ENCODE data around the gene EXOC3L4.
A peak's percentile ranks its signal among the peaks of the same experiment; 100 is the strongest.

EXOC3L4 gene

DNA sequence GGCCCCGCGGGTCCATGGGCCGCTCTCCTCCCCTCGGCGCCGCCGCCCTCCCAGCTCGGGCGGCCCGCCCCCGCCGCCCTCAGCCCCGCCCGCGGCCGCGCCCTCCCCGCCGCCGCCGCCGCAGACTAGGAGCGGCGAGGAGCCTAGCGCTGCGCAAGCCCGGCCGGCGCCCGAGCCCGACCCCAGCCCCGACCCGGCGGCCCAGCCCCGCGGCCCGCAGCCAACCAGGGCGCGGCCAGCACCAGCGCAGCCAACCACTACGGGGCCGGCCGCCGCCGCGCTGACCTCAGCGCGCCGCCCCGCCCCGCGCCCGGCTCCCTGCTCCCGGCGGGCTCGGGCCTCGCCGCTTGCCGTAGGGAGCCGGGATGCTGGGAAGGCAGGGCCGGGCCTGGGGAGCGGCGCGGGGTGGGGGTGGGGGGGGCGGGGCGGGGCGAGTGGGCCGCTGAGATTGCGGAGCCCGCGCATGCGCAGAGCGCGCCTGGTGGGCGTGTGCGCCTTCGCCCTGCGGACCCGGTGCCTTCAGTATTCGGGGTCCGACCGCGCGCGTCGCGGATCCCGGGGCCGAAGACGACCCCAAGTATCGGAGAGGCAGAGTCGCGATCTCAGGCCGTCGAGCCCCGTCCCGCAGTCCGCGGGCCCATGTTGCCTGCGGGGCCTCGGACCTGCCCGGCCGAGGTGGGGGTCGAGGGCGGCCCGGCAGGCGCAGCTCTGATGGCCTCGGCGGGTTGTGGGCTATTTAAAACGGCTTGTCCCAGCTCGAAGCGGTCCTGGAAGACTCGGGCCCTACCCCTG lies 37.0 kb upstream of the EXOC3L4 start, which contains the start of gene CDC42BPB:
TSS of gene CDC42BPB (minus strand) at position 178 of the 792 bp plus-strand sequence. CDS start 376 bp downstream, outside the sequence.
- peak within 1 kb of the TSS; percentile 94 for H3K27ac ChIP-seq
- TF ChIP-seq, protein P1, sequence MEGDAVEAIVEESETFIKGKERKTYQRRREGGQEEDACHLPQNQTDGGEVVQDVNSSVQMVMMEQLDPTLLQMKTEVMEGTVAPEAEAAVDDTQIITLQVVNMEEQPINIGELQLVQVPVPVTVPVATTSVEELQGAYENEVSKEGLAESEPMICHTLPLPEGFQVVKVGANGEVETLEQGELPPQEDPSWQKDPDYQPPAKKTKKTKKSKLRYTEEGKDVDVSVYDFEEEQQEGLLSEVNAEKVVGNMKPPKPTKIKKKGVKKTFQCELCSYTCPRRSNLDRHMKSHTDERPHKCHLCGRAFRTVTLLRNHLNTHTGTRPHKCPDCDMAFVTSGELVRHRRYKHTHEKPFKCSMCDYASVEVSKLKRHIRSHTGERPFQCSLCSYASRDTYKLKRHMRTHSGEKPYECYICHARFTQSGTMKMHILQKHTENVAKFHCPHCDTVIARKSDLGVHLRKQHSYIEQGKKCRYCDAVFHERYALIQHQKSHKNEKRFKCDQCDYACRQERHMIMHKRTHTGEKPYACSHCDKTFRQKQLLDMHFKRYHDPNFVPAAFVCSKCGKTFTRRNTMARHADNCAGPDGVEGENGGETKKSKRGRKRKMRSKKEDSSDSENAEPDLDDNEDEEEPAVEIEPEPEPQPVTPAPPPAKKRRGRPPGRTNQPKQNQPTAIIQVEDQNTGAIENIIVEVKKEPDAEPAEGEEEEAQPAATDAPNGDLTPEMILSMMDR (conservative IDR thresholded peaks at IDR 0.05), result no peak

DNA sequence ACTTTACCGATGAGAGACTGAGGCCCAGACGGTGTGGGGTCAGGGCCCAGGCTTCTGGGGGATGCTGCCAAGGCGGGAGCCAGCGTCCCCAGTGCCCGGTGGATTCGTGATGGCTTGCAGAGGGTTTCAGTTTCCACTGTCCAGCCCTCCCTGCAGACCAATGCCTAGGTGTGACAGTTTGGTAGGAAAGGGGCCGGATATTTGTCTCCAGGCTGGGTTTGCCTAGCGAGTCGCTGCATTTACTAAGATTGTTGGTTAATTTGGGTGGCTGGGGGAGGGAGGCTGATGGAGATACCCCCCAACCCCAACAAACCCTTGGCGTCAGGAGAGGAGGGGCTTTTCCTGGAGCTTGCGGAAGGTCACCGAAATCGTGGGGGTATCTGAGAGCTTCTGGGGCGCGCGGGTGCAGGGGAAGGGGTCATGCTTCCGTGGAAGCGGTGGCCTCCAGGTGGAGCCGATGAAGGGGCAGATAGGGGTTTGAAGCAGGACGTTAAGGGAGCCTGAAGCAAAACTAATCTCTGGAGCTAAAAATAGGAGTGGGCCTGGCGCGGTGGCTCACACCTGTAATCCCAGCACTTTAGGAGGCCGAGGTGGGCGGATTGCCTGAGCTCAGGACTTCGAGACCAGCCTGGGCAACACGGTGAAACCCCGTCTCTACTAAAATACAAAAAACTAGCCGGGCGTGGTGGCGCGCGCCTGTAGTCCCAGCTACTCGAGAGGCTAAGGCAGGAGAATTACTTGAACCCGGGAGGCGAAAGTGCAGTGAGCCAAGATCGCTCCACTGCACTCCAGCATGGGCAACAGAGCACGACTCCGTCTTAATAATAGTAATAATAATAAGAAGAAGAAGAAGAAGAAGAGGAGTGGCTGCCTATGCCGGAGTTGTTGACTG lies 36.1 kb upstream of the EXOC3L4 start:
- TF ChIP-seq, protein P1 (conservative IDR thresholded peaks at IDR 0.05), result no peak; the same call in 1 of the 2 replicates
- peak overlapping the region; percentile 94 for H3K27ac ChIP-seq

DNA sequence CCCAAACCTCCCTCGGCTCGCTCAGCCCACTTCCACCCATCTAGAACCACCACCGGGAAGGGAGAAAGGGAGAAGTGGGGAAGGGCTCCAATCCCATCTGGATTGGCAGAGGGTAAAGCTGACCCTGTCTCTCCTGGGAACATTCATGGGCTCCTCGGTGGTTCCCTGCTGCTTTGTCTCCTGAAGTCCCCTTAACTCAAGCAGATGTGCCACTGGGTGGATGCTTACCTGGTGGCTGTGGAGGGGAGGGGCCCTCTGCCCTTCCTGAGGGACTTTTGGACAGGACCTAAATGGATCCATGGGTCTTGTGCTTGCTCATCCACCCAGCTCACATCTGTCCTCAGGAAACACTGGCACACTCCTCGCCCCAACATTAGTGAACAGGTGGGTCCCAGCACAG lies 35.0 kb upstream of the EXOC3L4 start:
- no peak overlapping the region for H3K27ac ChIP-seq
- TF ChIP-seq, protein P1 (conservative IDR thresholded peaks at IDR 0.05), result no peak

DNA sequence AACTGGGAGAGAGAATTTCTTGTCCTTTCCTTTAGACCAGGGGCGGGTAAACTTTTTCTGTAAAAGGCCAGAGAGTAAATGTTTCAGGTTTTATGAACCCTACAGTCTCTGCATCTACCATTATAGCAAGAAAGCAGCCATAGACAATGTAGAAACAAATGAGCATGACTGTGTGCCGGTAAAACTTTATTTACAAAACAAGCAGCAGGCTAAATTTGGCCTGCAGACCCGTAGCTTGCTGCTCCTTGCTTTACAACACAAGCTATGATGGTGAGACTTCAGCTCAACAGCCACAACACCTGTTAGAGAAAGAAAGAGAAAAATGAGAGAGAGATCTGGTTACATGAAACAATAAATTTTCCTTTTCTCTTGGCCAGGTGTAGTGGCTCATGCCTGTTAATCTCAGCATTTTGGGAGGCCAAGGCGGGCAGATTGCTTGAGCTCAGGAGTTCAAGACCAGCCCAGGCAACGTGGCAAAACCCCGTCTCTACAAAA lies 33.0 kb upstream of the EXOC3L4 start:
- no peak overlapping the region for H3K27ac ChIP-seq
- TF ChIP-seq, protein P1 (conservative IDR thresholded peaks at IDR 0.05), result no peak

DNA sequence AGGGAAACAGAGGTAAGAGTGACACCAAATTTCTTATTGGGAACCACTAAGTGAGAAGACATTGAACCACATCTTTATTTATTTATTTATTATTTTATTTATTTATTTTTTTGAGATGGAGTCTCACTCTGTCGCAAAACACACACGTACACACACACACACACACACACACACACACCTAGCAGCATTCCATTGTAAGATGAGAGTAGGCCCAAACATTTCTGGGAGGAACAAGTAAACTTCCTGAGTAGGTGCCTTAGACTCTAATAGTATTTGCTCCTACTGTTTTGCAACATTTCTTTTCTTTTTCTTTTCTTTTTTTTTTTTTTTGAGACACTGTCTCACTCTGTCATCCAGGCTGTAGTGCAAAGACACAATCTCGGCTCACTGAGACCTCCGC lies 30.1 kb upstream of the EXOC3L4 start:
- no peak overlapping the region for H3K27ac ChIP-seq
- TF ChIP-seq, protein P1 (conservative IDR thresholded peaks at IDR 0.05), result no peak

DNA sequence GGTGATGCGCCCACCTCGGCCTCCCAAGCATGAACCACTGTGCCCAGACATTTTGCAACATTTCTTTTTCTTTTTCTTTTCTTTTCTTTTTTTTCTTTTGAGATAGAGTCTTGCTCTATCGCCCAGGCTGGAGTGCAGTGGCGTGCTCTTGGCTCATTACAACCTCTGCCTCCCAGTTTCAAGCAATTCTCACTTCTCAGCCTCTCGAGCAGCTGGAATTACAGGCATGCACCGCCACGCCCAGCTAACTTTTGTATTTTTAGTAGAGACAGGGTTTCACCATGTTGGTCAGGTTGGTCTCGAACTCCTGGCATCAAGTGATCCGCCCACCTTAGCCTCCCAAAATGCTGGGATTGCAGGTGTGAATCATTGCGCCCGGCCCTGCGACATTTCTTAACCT lies 29.5 kb upstream of the EXOC3L4 start:
- TF ChIP-seq, protein P1 (conservative IDR thresholded peaks at IDR 0.05), result no peak
- no peak overlapping the region for H3K27ac ChIP-seq

DNA sequence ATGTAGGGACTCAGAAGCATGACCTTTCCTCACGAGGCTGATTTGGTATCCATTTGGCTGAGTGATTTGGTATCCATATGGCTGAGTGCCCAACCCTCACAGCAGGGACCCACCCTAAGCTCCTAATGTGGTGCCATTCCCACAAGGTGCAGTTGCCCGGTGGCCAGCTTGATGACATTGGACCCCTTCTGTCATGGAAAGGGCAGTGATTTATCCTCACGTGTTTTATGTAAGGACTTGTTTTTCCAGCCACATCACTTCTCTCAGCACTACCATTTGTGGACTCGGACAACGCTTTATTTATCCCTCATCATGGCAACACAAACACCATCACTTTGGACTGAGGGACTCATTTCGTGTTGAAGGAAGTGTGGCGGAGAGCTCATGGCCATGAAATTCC lies 28.7 kb upstream of the EXOC3L4 start:
- H3K27ac ChIP-seq, result no peak overlapping the region
- TF ChIP-seq, protein P1 (conservative IDR thresholded peaks at IDR 0.05), result no peak
